ENCODE data around the gene ZNF365.

ZNF365 gene

DNA sequence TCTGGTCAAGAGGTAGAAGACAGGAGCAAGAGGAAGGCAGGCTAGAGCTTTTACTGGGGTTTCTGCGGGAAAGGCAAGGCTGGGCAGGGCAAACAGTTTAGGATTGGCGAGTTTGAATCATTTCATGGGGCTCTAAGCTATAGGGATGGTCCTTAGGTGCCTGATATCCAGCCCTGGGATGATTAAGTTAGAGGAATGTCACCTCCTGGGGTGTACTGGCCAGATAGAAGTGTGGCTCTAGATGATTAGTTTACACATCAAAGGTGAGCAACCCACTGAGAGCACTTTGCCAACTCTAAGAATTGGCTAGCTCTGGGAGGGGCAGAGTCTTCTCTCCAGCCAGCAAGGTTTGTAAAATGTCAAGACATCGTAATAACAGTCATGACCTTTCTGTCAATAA is 52.4 kb downstream of the ZNF365 start:
- no peak overlapping the region for H3K4me3 ChIP-seq (ENCODE audit: low read depth, low read length)
- H3K27ac ChIP-seq = no peak overlapping the region
- in situ Hi-C loops (cut with HindIII; ENCODE audit: low pct_ligation_motif_present, low sequenced_read_pairs) = no loop called here
- H3K36me3 ChIP-seq (replicated peaks) = no peaks in the 10 kb centered on the region
- H3K27me3 ChIP-seq (replicated peaks) = no peaks in the 10 kb centered on the region
- DNase-seq = no peak
- no peak for TF ChIP-seq CTCF (IDR thresholded peaks at IDR 0.05; ENCODE audit: low read depth, low read length, missing control alignments)

DNA sequence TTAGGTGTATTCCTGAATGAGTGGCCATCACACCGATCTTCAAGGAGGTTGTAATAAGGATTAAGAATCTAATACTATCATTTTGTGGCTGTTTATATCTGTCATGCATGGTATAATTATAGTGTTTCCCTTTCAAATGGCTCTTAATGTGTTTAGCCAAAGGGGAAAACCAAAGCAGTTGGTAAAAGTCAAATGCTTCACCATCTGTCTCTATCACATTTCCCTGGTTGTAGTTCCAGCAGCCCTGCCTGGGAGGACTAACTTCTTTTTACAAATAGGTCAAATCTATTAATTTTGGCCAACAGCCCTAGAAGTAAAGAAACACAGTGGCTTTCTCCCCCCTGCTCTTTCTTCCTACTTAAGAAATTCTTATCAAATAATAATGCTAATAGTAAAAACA is 56.7 kb downstream of the ZNF365 start:
- H3K27me3 ChIP-seq (replicated peaks) = no peaks in the 10 kb centered on the region
- in situ Hi-C loops (cut with HindIII; ENCODE audit: low pct_ligation_motif_present, low sequenced_read_pairs) = no loop called here
- no peak overlapping the region for H3K27ac ChIP-seq
- H3K4me3 ChIP-seq (ENCODE audit: low read depth, low read length) = no peak overlapping the region
- DNase-seq = no peak
- no peak for TF ChIP-seq CTCF (IDR thresholded peaks at IDR 0.05; ENCODE audit: low read depth, low read length, missing control alignments)
- no peaks in the 10 kb centered on the region for H3K36me3 ChIP-seq (replicated peaks)

GRCh38 chr10:62433181-62433692 is 59.1 kb downstream of the ZNF365 start:
- Histone ChIP-seq H3K36me3 (replicated peaks) (no peaks in the 10 kb centered on the region), H3K4me3 (ENCODE audit: low read depth, low read length) (no peak overlapping the region), H3K27me3 (replicated peaks) (no peaks in the 10 kb centered on the region), H3K27ac (peak overlapping the region; percentile 30)
- TF ChIP-seq CTCF (IDR thresholded peaks at IDR 0.05; ENCODE audit: low read depth, low read length, missing control alignments) = no peak
- peak; percentile 97 for DNase-seq
- in situ Hi-C loops (cut with HindIII; ENCODE audit: low pct_ligation_motif_present, low sequenced_read_pairs) = no loop called here

- Histone ChIP-seq H3K27ac (peak overlapping the region; percentile 10), H3K27me3 (replicated peaks) (no peaks in the 10 kb centered on the region), H3K4me3 (ENCODE audit: low read depth, low read length) (no peak overlapping the region), H3K36me3 (replicated peaks) (no peaks in the 10 kb centered on the region)
- in situ Hi-C loops (cut with HindIII; ENCODE audit: low pct_ligation_motif_present, low sequenced_read_pairs) = no loop called here
- TF ChIP-seq CTCF (IDR thresholded peaks at IDR 0.05; ENCODE audit: low read depth, low read length, missing control alignments) = no peak
- no peak for DNase-seq
Observed at GRCh38 chr10:62433901-62434300, 59.7 kb downstream of the ZNF365 start.

DNA sequence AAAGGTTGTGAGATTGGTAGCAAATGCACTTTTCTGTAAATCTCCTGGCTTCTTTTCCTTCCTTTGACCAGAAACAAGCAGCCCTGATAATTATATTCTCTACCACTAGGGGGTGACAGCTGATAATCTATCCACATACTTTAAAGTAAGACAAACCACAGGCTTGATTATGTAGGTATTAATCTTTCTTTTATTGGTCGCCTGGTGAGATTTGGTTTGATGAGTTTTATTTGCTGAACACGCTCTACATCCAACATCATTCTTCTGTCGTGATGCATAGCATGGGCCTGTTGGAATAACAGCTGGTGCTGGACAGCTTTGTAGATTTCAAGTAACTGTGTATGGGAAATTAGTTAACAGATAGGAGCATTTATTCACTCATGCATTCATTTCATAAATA is 63.5 kb downstream of the ZNF365 start:
- Histone ChIP-seq H3K27me3 (replicated peaks) (no peaks in the 10 kb centered on the region), H3K36me3 (replicated peaks) (no peaks in the 10 kb centered on the region), H3K4me3 (ENCODE audit: low read depth, low read length) (no peak overlapping the region), H3K27ac (no peak overlapping the region)
- peak; percentile 71 for DNase-seq
- in situ Hi-C loops (cut with HindIII; ENCODE audit: low pct_ligation_motif_present, low sequenced_read_pairs) = no loop called here
- TF ChIP-seq CTCF (IDR thresholded peaks at IDR 0.05; ENCODE audit: low read depth, low read length, missing control alignments) = peak; percentile 61

GRCh38 chr10:62442006-62442405 is 67.8 kb downstream of the ZNF365 start:
- no peak for DNase-seq
- H3K27me3 ChIP-seq (replicated peaks) = no peaks in the 10 kb centered on the region
- no peak overlapping the region for H3K4me3 ChIP-seq (ENCODE audit: low read depth, low read length)
- no peak overlapping the region for H3K27ac ChIP-seq
- in situ Hi-C loops (cut with HindIII; ENCODE audit: low pct_ligation_motif_present, low sequenced_read_pairs) = no loop called here
- TF ChIP-seq CTCF (IDR thresholded peaks at IDR 0.05; ENCODE audit: low read depth, low read length, missing control alignments) = no peak
- no peaks in the 10 kb centered on the region for H3K36me3 ChIP-seq (replicated peaks)

Measured in brain microvascular endothelial cell (primary cell).